ENCODE results near the gene RHEX.

RHEX gene

GRCh38 chr1:206114692-206115640, 62.0 kb downstream of the RHEX start:
- no peaks in the 10 kb centered on the region for H3K9me3 ChIP-seq
- DNase-seq = no peak
- no peak overlapping the region for H3K27ac ChIP-seq
- H3K36me3 ChIP-seq = no peaks in the 10 kb centered on the region
- peaks cover 0 to 15% (median 14%) of the 10 kb centered on the region in 4 donors for H3K4me1 ChIP-seq
- TF ChIP-seq, protein P1, sequence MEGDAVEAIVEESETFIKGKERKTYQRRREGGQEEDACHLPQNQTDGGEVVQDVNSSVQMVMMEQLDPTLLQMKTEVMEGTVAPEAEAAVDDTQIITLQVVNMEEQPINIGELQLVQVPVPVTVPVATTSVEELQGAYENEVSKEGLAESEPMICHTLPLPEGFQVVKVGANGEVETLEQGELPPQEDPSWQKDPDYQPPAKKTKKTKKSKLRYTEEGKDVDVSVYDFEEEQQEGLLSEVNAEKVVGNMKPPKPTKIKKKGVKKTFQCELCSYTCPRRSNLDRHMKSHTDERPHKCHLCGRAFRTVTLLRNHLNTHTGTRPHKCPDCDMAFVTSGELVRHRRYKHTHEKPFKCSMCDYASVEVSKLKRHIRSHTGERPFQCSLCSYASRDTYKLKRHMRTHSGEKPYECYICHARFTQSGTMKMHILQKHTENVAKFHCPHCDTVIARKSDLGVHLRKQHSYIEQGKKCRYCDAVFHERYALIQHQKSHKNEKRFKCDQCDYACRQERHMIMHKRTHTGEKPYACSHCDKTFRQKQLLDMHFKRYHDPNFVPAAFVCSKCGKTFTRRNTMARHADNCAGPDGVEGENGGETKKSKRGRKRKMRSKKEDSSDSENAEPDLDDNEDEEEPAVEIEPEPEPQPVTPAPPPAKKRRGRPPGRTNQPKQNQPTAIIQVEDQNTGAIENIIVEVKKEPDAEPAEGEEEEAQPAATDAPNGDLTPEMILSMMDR (IDR thresholded peaks at IDR 0.05) = no peak
- no peak overlapping the region for H3K4me3 ChIP-seq
- no peaks in the 10 kb centered on the region for H3K27me3 ChIP-seq
- intact Hi-C loops (cut with DNase I; ENCODE audit: low total_unique reads) = loop anchor here (10.0 kb wide), 1 partner anchor 190 kb away; no protein-coding TSS in a partner anchor

DNA sequence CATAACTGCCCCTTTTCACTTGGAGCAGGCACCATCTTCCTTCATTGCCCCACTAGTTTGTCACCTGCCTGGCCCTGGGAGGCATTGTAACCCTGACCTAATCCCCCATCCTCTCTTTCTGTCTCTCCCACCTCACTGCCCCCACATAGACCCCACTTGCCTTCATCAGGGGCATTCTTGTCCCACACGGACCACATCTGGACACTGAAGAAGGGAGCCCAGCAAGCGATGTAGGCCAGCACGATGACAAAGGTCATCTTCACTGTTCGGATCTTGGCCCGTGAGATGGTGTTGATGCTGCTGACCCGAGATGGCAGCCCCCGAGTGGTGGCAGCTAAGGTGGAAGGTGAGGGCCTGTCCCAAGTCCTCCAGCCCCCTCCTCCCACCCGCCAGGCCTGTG, 62.8 kb downstream of the RHEX start:
- Histone ChIP-seq H3K4me1 (peaks cover 0 to 15% (median 14%) of the 10 kb centered on the region in 4 donors), H3K27me3 (no peaks in the 10 kb centered on the region), H3K9me3 (peaks cover 0 to 2% (median 0%) of the 10 kb centered on the region in 3 donors), H3K36me3 (no peaks in the 10 kb centered on the region), H3K4me3 (no peak overlapping the region), H3K27ac (no peak overlapping the region)
- TF ChIP-seq, protein P1 (IDR thresholded peaks at IDR 0.05) = no peak
- intact Hi-C loops (cut with DNase I; ENCODE audit: low total_unique reads) = loop anchor here (10.0 kb wide), 1 partner anchor 191 kb away; no protein-coding TSS in a partner anchor
- no peak for DNase-seq

DNA sequence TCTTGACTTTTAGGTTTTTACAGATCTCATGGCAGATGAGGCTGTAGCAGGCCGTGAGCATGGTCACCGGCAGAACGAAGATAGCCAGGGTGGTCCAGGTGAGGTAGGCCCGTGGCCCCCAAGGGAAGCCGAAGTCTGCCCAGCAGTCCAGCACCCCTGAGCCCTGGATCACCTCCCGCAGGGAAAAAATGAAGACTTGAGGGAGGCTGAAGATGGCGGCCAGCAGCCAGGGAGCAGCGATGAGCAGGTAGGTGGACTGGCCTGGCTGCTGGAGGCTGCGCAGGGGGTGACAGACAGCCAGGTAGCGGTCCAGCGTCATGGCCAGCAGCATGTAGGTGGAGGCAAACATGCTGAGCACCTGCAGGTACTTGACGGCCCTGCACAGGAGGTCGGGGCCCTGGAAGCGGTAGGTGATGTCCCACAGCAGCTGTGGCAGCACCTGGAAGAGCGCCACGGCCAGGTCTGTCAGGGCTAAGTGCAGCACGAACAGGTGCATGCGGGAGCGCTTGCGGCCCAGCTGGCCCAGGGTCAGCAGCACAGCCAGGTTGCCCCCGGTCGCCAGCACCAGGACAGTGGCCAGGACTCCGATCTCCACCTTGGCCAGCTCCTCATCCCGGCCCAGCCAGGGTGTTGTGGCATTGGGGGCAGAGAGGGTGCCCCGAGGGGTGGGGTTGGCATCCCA, 63.4 kb downstream of the RHEX start:
- Histone ChIP-seq H3K27ac (no peak overlapping the region), H3K4me1 (peaks cover 0 to 15% (median 14%) of the 10 kb centered on the region in 4 donors), H3K27me3 (no peaks in the 10 kb centered on the region), H3K4me3 (no peak overlapping the region), H3K36me3 (no peaks in the 10 kb centered on the region), H3K9me3 (peaks cover 0 to 7% (median 0%) of the 10 kb centered on the region in 3 donors)
- DNase-seq = no peak
- TF ChIP-seq, protein P1 (IDR thresholded peaks at IDR 0.05) = no peak
- intact Hi-C loops (cut with DNase I; ENCODE audit: low total_unique reads) = loop anchor here (10.0 kb wide), 1 partner anchor 192 kb away; no protein-coding TSS in a partner anchor

- Histone ChIP-seq H3K4me3 (peak overlapping the region; percentile 35 to 54), H3K27me3 (no peaks in the 10 kb centered on the region), H3K27ac (no peak overlapping the region), H3K4me1 (peaks cover 0 to 15% (median 14%) of the 10 kb centered on the region in 4 donors), H3K36me3 (no peaks in the 10 kb centered on the region), H3K9me3 (peaks cover 0 to 12% (median 0%) of the 10 kb centered on the region in 3 donors)
- DNase-seq = no peak
- TF ChIP-seq, protein P1 (IDR thresholded peaks at IDR 0.05) = no peak
- intact Hi-C loops (cut with DNase I; ENCODE audit: low total_unique reads) = loop anchor here (10.0 kb wide), 1 partner anchor 192 kb away; no protein-coding TSS in a partner anchor
Observed at GRCh38 chr1:206116873-206117150, 63.8 kb downstream of the RHEX start.

DNA sequence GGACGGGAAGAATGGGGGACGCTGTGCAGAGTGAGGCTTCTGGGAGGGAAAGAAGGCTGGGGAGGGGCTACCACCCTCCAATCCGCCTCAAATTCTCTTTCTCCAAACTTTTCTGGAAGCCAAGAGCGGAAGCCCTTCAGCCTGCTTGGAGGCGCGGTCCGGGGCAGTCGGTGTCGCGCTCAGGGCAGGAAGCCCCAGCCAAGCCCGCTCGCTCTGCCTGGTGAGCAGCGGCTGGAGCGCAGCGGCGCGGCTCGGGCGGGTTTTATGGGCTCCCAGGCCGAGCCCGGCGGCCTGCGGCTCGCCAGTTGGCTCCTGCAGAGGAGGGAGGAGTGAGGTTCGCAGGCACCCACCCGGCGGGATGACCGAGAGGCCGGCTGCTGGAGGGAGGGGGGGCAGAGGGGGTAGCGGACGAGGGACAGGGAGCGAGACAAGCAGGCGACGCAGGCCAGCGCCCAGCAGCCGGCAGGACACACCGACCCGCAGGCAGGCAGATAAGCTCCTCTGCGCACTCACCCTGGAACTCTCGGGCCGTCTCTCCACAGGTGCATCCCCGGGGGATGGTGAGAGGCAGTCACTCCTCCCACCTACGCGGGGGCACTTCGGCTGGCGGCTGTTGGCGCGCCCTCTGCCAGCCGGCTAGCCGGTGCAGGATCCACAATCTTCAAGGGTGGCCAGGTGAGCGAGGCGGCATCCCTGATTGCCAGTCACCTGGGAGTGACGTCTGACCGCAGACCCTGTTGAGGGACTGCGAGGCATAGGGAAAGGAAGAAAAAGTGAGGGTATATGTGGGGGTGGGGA, 64.4 kb downstream of the RHEX start, which contains the start of gene AVPR1B:
Gene AVPR1B, minus strand, starts transcription at position 238 of the 798 bp plus-strand sequence. CDS start 498 bp downstream, outside the sequence.
- Histone ChIP-seq H3K9me3 (peaks cover 0 to 16% (median 0%) of the 10 kb centered on the region in 3 donors), H3K27ac (no peak within 1 kb of the TSS), H3K4me3 (peak within 1 kb of the TSS; percentile 35 to 54), H3K27me3 (no peaks in the 10 kb centered on the region), H3K36me3 (no peaks in the 10 kb centered on the region), H3K4me1 (peaks cover 0 to 15% (median 14%) of the 10 kb centered on the region in 4 donors)
- intact Hi-C loops (cut with DNase I; ENCODE audit: low total_unique reads) = loop anchor here (10.0 kb wide), 1 partner anchor 193 kb away; no protein-coding TSS in a partner anchor
- TF ChIP-seq, protein P1 (IDR thresholded peaks at IDR 0.05) = no peak
- DNase-seq = peak in 1 of 2 donors; percentile 46

Measured in tibial artery (tissue), 4 donors.